ENCODE results near the gene GDF15. TPM values are rescaled to one million over a fixed set of nuclear protein-coding genes. Genes with fewer than 3 reads are reported as not detected.
"Not testable (repeated sequence)": the region's sequence is repeated elsewhere in the genome, so short reads cannot be mapped to it uniquely, and the experiment has no call there.

The GDF15 gene
- polyA plus RNA-seq, 5 donors: 17.9 to 43.4 (median 21.5) TPM

- no peak for DNase-seq
Observed at GRCh38 chr19:18362934-18363542, 22.9 kb upstream of the GDF15 start.

GRCh38 chr19:18363787-18364186 is 22.2 kb upstream of the GDF15 start:
- no peak for DNase-seq

- peak; percentile 62 to 66 for DNase-seq
Observed at GRCh38 chr19:18364277-18364825, 21.6 kb upstream of the GDF15 start.

GRCh38 chr19:18364826-18365528 is 21.0 kb upstream of the GDF15 start:
- DNase-seq: peak; percentile 90 to 91

GRCh38 chr19:18366021-18366435 is 19.9 kb upstream of the GDF15 start:
- DNase-seq: no peak

GRCh38 chr19:18368504-18369222 is 17.3 kb upstream of the GDF15 start:
- DNase-seq: no peak

- no peak for DNase-seq
Observed at GRCh38 chr19:18373407-18373891, 12.5 kb upstream of the GDF15 start.

- DNase-seq: peak; percentile 62 to 72
Observed at GRCh38 chr19:18373892-18374629, 11.9 kb upstream of the GDF15 start.

- DNase-seq: peak in 1 of 2 donors; percentile 45
Observed at GRCh38 chr19:18377026-18377425, 8.9 kb upstream of the GDF15 start.

- peak in 1 of 2 donors; percentile 43 for DNase-seq
Observed at GRCh38 chr19:18379803-18380747, 5.9 kb upstream of the GDF15 start.

GRCh38 chr19:18380843-18381242 is 5.1 kb upstream of the GDF15 start:
- DNase-seq: no peak

- DNase-seq: not testable (repeated sequence)
Observed at GRCh38 chr19:18383622-18384021, 2.3 kb upstream of the GDF15 start.

GRCh38 chr19:18384775-18385174 is 1.2 kb upstream of the GDF15 start:
- no peak for DNase-seq

- no peak for DNase-seq
Observed at GRCh38 chr19:18385359-18385674, 641 bp upstream of the GDF15 start.

GRCh38 chr19:18386543-18387271 is 749 bp downstream of the GDF15 start:
- no peak for DNase-seq

- DNase-seq: peak; percentile 78 to 79
Observed at GRCh38 chr19:18388100-18388959, 2.4 kb downstream of the GDF15 start.

- no peak for DNase-seq
Observed at GRCh38 chr19:18388960-18389725, 3.2 kb downstream of the GDF15 start.

GRCh38 chr19:18389726-18390064 is 3.7 kb downstream of the GDF15 start:
- no peak for DNase-seq
